H1 (cell line): ENCODE data around the gene KCNJ4.

Experiments
- ATF3 ChIP-seq: IDR thresholded peaks from 2 replicates; pipeline ENCODE4 v1.6.1; 2011; ENCODE audit warnings: low read depth, mild to moderate bottlenecking, low read length; ENCODE audit not compliant: insufficient read depth
- CTCF ChIP-seq, 3 experiments: IDR thresholded peaks; 1 replicate in 2 of 3; 2 replicates in 1 of 3; pipeline versions ENCODE4 v1.5.1 to v1.6.1; 2011; ENCODE audit warnings: low read length in 3 of 3, mild to moderate bottlenecking in 3 of 3, inconsistent platforms in 2 of 3, low read depth in 1 of 3, moderate library complexity in 1 of 3; ENCODE audit not compliant: insufficient read depth in 1 of 3; ENCODE audit errors: control extremely low read depth in 1 of 3
- EZH2 ChIP-seq: fragments of 200-600 bp; sonication (generic); IDR thresholded peaks from 2 replicates; pipeline ENCODE4 v1.7.1; 2012; ENCODE audit warnings: low read depth, mild to moderate bottlenecking, moderate library complexity, low read length, inconsistent platforms; ENCODE audit not compliant: severe bottlenecking
- FOSL1 ChIP-seq: IDR thresholded peaks from 2 replicates; pipeline ENCODE4 v1.6.1; 2011; ENCODE audit warnings: mild to moderate bottlenecking, low read depth, low read length, moderate library complexity; ENCODE audit not compliant: insufficient read depth
- GABPA ChIP-seq: IDR thresholded peaks from 2 replicates; pipeline ENCODE4 v1.6.1; 2011; ENCODE audit warnings: mild to moderate bottlenecking, low read length, moderate library complexity, borderline replicate concordance; ENCODE audit not compliant: insufficient read depth
- MAX ChIP-seq: IDR thresholded peaks from 2 replicates; pipeline ENCODE4 v1.6.1; 2012; ENCODE audit warnings: inconsistent platforms
- PHF8 ChIP-seq: fragments of 200-600 bp; sonication (generic); conservative IDR thresholded peaks from 2 replicates; pipeline ENCODE4 v1.7.1; 2012; ENCODE audit warnings: low read depth, mild to moderate bottlenecking, inconsistent platforms, low read length, moderate library complexity
- POLR2AphosphoS5 ChIP-seq: IDR thresholded peaks from 2 replicates; pipeline ENCODE4 v1.6.1; 2011; ENCODE audit warnings: low read depth, low read length
- RAD21 ChIP-seq, 2 experiments: IDR thresholded peaks in 1 of 2; conservative IDR thresholded peaks in 1 of 2; 2 replicates each; pipeline ENCODE4 v1.6.1; 2011; ENCODE audit warnings: low read depth in 2 of 2, low read length in 2 of 2, improper control_type of control experiment in 1 of 2, inconsistent platforms in 1 of 2, mild to moderate bottlenecking in 1 of 2, moderate library complexity in 1 of 2
- RFX5 ChIP-seq: IDR thresholded peaks from 2 replicates; pipeline ENCODE4 v1.6.1; 2011; ENCODE audit warnings: low read depth, low read length, improper control_type of control experiment, borderline replicate concordance
- RNF2 ChIP-seq: fragments of 200-900, 300-1000 bp; sonication (generic); IDR thresholded peaks from 2 replicates; pipeline ENCODE4 v1.7.1; 2016; ENCODE audit warnings: borderline replicate concordance, low read depth, mild to moderate bottlenecking, antibody characterized with exemption, low read length; ENCODE audit not compliant: poor library complexity, severe bottlenecking; ENCODE audit errors: missing control alignments
- SIX5 ChIP-seq: IDR thresholded peaks from 2 replicates; pipeline ENCODE4 v1.6.1; 2011; ENCODE audit warnings: mild to moderate bottlenecking, low read depth, low read length
- TBP ChIP-seq: IDR thresholded peaks from 2 replicates; pipeline ENCODE4 v1.6.1; 2011; ENCODE audit warnings: low read depth, low read length, improper control_type of control experiment
- USF2 ChIP-seq: IDR thresholded peaks from 2 replicates; pipeline ENCODE4 v1.6.1; 2011; ENCODE audit warnings: low read length, improper control_type of control experiment

GRCh38 chr22:38429499-38430068 is 25.4 kb downstream of the KCNJ4 start:
- TF ChIP-seq ATF3: no peak
- no peak for TF ChIP-seq RFX5
- TF ChIP-seq RAD21 (IDR thresholded peaks at IDR 0.05 in 1 of 2, conservative IDR thresholded peaks at IDR 0.05 in 1 of 2; ENCODE audit: low read depth in 2 of 2, low read length in 2 of 2): no peak
- TF ChIP-seq GABPA: no peak
- TF ChIP-seq RNF2: no peak
- no peak for TF ChIP-seq CTCF (IDR thresholded peaks at IDR 0.05; ENCODE audit: control extremely low read depth in 1 of 3, insufficient read depth in 1 of 3, low read depth in 1 of 3, low read length in 3 of 3)
- TF ChIP-seq FOSL1: no peak
- no peak for TF ChIP-seq EZH2
- no peak for TF ChIP-seq SIX5
- TF ChIP-seq USF2: no peak
- TF ChIP-seq MAX: no peak
- no peak for TF ChIP-seq PHF8
- TF ChIP-seq POLR2AphosphoS5: no peak
- no peak for TF ChIP-seq TBP
